ENCODE measurements around the gene AKAP7.
A peak's percentile ranks its signal among the peaks of the same experiment; 100 is the strongest.
"Not testable (repeated sequence)": the region's sequence is repeated elsewhere in the genome, so short reads cannot be mapped to it uniquely, and the experiment has no call there.

The AKAP7 gene

GRCh38 chr6:131135244-131136020 lies at the start of gene AKAP7:
TSS of gene AKAP7 (plus strand) at chr6:131135467. CDS start at chr6:131135764, 297 bp downstream.
- Histone ChIP-seq H3K27ac (ENCODE audit: low read depth, low read length) (peak within 1 kb of the TSS; percentile 81), H3K36me3 (ENCODE audit: insufficient read depth, low read length) (no peaks in the 10 kb centered on the region), H2AFZ (ENCODE audit: low read length, unreplicated experiment) (peak within 1 kb of the TSS; percentile 95), H3K27me3 (ENCODE audit: insufficient read depth, low read length) (no peaks in the 10 kb centered on the region), H3K4me3 (ENCODE audit: low read depth, low read length) (peak within 1 kb of the TSS; percentile 92), H3K4me1 (ENCODE audit: control insufficient read depth, insufficient read depth, low read length, unreplicated experiment) (peaks cover 6% of the 10 kb centered on the region), H3K79me2 (ENCODE audit: control insufficient read depth, insufficient read depth, low read length, unreplicated experiment) (peaks cover 3% of the 10 kb centered on the region)

- H2AFZ ChIP-seq (ENCODE audit: low read length, unreplicated experiment); H3K4me1 ChIP-seq (ENCODE audit: control insufficient read depth, insufficient read depth, low read length, unreplicated experiment); H3K36me3 ChIP-seq (ENCODE audit: insufficient read depth, low read length); H3K27ac ChIP-seq (ENCODE audit: low read depth, low read length); H3K27me3 ChIP-seq (ENCODE audit: insufficient read depth, low read length); H3K4me3 ChIP-seq (ENCODE audit: low read depth, low read length); H3K79me2 ChIP-seq (ENCODE audit: control insufficient read depth, insufficient read depth, low read length, unreplicated experiment): not testable (repeated sequence)
These were observed 44.9 kb upstream of the AKAP7 start for GRCh38 chr6:131090339-131090738.

GRCh38 chr6:131091944-131092343 lies 43.3 kb upstream of the AKAP7 start:
- not testable (repeated sequence) for H3K27ac ChIP-seq (ENCODE audit: low read depth, low read length)

GRCh38 chr6:131093334-131093733 lies 41.9 kb upstream of the AKAP7 start:
- H3K27ac ChIP-seq (ENCODE audit: low read depth, low read length): no peak overlapping the region
- H3K36me3 ChIP-seq (ENCODE audit: insufficient read depth, low read length): no peaks in the 10 kb centered on the region
- no peak overlapping the region for H2AFZ ChIP-seq (ENCODE audit: low read length, unreplicated experiment)
- H3K4me1 ChIP-seq (ENCODE audit: control insufficient read depth, insufficient read depth, low read length, unreplicated experiment): no peaks in the 10 kb centered on the region
- no peak overlapping the region for H3K4me3 ChIP-seq (ENCODE audit: low read depth, low read length)
- no peaks in the 10 kb centered on the region for H3K79me2 ChIP-seq (ENCODE audit: control insufficient read depth, insufficient read depth, low read length, unreplicated experiment)
- H3K27me3 ChIP-seq (ENCODE audit: insufficient read depth, low read length): no peaks in the 10 kb centered on the region

More at GRCh38 chr6:131091944-131092343, 43.3 kb upstream of the AKAP7 start:
- not testable (repeated sequence) for H3K4me1 ChIP-seq (ENCODE audit: control insufficient read depth, insufficient read depth, low read length, unreplicated experiment); H3K36me3 ChIP-seq (ENCODE audit: insufficient read depth, low read length); H3K4me3 ChIP-seq (ENCODE audit: low read depth, low read length); H3K79me2 ChIP-seq (ENCODE audit: control insufficient read depth, insufficient read depth, low read length, unreplicated experiment); H2AFZ ChIP-seq (ENCODE audit: low read length, unreplicated experiment); H3K27me3 ChIP-seq (ENCODE audit: insufficient read depth, low read length)

GRCh38 chr6:131096786-131097185 lies 38.5 kb upstream of the AKAP7 start:
- H2AFZ ChIP-seq (ENCODE audit: low read length, unreplicated experiment): no peak overlapping the region
- no peak overlapping the region for H3K27ac ChIP-seq (ENCODE audit: low read depth, low read length)
- no peaks in the 10 kb centered on the region for H3K27me3 ChIP-seq (ENCODE audit: insufficient read depth, low read length)
- no peaks in the 10 kb centered on the region for H3K36me3 ChIP-seq (ENCODE audit: insufficient read depth, low read length)
- H3K79me2 ChIP-seq (ENCODE audit: control insufficient read depth, insufficient read depth, low read length, unreplicated experiment): no peaks in the 10 kb centered on the region
- H3K4me1 ChIP-seq (ENCODE audit: control insufficient read depth, insufficient read depth, low read length, unreplicated experiment): peaks cover 3% of the 10 kb centered on the region
- H3K4me3 ChIP-seq (ENCODE audit: low read depth, low read length): no peak overlapping the region

GRCh38 chr6:131101911-131102680 lies 33.2 kb upstream of the AKAP7 start:
- H3K79me2 ChIP-seq (ENCODE audit: control insufficient read depth, insufficient read depth, low read length, unreplicated experiment): no peaks in the 10 kb centered on the region
- H2AFZ ChIP-seq (ENCODE audit: low read length, unreplicated experiment): no peak overlapping the region
- no peaks in the 10 kb centered on the region for H3K36me3 ChIP-seq (ENCODE audit: insufficient read depth, low read length)
- H3K27ac ChIP-seq (ENCODE audit: low read depth, low read length): 0 out of 2 replicates have a peak overlapping the region, but pooled peaks have one; percentile 2
- peaks cover 20% of the 10 kb centered on the region for H3K4me1 ChIP-seq (ENCODE audit: control insufficient read depth, insufficient read depth, low read length, unreplicated experiment)
- H3K4me3 ChIP-seq (ENCODE audit: low read depth, low read length): peak overlapping the region; percentile 10; the same call in 1 of the 2 replicates
- H3K27me3 ChIP-seq (ENCODE audit: insufficient read depth, low read length): no peaks in the 10 kb centered on the region

- no peaks in the 10 kb centered on the region for H3K36me3 ChIP-seq (ENCODE audit: insufficient read depth, low read length)
- no peak overlapping the region for H3K27ac ChIP-seq (ENCODE audit: low read depth, low read length)
- no peak overlapping the region for H2AFZ ChIP-seq (ENCODE audit: low read length, unreplicated experiment)
These were observed 32.0 kb upstream of the AKAP7 start for GRCh38 chr6:131103296-131103695.

GRCh38 chr6:131103901-131104300 lies 31.4 kb upstream of the AKAP7 start:
- no peak overlapping the region for H2AFZ ChIP-seq (ENCODE audit: low read length, unreplicated experiment)
- H3K79me2 ChIP-seq (ENCODE audit: control insufficient read depth, insufficient read depth, low read length, unreplicated experiment): no peaks in the 10 kb centered on the region
- peaks cover 24% of the 10 kb centered on the region for H3K4me1 ChIP-seq (ENCODE audit: control insufficient read depth, insufficient read depth, low read length, unreplicated experiment)
- no peaks in the 10 kb centered on the region for H3K27me3 ChIP-seq (ENCODE audit: insufficient read depth, low read length)
- no peak overlapping the region for H3K27ac ChIP-seq (ENCODE audit: low read depth, low read length)
- H3K4me3 ChIP-seq (ENCODE audit: low read depth, low read length): no peak overlapping the region
- no peaks in the 10 kb centered on the region for H3K36me3 ChIP-seq (ENCODE audit: insufficient read depth, low read length)

More at GRCh38 chr6:131103296-131103695, 32.0 kb upstream of the AKAP7 start:
- H3K27me3 ChIP-seq (ENCODE audit: insufficient read depth, low read length): no peaks in the 10 kb centered on the region
- no peak overlapping the region for H3K4me3 ChIP-seq (ENCODE audit: low read depth, low read length)
- peaks cover 24% of the 10 kb centered on the region for H3K4me1 ChIP-seq (ENCODE audit: control insufficient read depth, insufficient read depth, low read length, unreplicated experiment)
- H3K79me2 ChIP-seq (ENCODE audit: control insufficient read depth, insufficient read depth, low read length, unreplicated experiment): no peaks in the 10 kb centered on the region

- Histone ChIP-seq H3K4me1 (ENCODE audit: control insufficient read depth, insufficient read depth, low read length, unreplicated experiment) (peaks cover 20% of the 10 kb centered on the region), H3K4me3 (ENCODE audit: low read depth, low read length) (no peak overlapping the region), H3K79me2 (ENCODE audit: control insufficient read depth, insufficient read depth, low read length, unreplicated experiment) (no peaks in the 10 kb centered on the region), H3K27ac (ENCODE audit: low read depth, low read length) (peak overlapping the region; percentile 43; the same call in 1 of the 2 replicates), H3K36me3 (ENCODE audit: insufficient read depth, low read length) (no peaks in the 10 kb centered on the region), H2AFZ (ENCODE audit: low read length, unreplicated experiment) (no peak overlapping the region), H3K27me3 (ENCODE audit: insufficient read depth, low read length) (no peaks in the 10 kb centered on the region)
These were observed 28.1 kb upstream of the AKAP7 start for GRCh38 chr6:131107151-131107550.

- no peaks in the 10 kb centered on the region for H3K27me3 ChIP-seq (ENCODE audit: insufficient read depth, low read length)
- peaks cover 6% of the 10 kb centered on the region for H3K4me1 ChIP-seq (ENCODE audit: control insufficient read depth, insufficient read depth, low read length, unreplicated experiment)
- no peak overlapping the region for H3K4me3 ChIP-seq (ENCODE audit: low read depth, low read length)
- no peaks in the 10 kb centered on the region for H3K79me2 ChIP-seq (ENCODE audit: control insufficient read depth, insufficient read depth, low read length, unreplicated experiment)
- no peak overlapping the region for H3K27ac ChIP-seq (ENCODE audit: low read depth, low read length)
- H3K36me3 ChIP-seq (ENCODE audit: insufficient read depth, low read length): no peaks in the 10 kb centered on the region
- no peak overlapping the region for H2AFZ ChIP-seq (ENCODE audit: low read length, unreplicated experiment)
These were observed 23.0 kb upstream of the AKAP7 start for GRCh38 chr6:131112249-131112648.
